Measurements from ENCODE around the gene PAFAH2.

Gene PAFAH2

DNA sequence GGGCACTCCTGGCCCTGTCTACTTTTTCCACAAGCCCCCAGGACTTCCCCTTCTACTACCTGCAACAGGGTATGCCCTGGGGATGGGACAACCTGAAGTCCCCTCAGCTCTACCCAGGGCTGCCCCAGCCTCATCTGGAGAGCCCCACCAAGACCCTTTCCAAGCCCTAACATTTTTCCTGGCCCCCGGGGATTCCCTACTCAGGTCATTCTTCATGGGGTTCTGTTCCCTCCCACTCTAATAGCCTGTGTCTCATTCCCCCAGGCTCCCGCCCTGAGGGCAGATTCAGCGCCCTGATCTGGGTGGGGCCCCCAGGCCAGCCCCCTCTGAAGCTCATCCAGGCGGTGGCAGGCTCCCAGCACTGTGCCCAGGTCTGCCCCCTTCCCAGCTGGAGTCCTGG is 33.3 kb upstream of the PAFAH2 start:
- DNase-seq (ENCODE audit: low read depth), result no peak

DNA sequence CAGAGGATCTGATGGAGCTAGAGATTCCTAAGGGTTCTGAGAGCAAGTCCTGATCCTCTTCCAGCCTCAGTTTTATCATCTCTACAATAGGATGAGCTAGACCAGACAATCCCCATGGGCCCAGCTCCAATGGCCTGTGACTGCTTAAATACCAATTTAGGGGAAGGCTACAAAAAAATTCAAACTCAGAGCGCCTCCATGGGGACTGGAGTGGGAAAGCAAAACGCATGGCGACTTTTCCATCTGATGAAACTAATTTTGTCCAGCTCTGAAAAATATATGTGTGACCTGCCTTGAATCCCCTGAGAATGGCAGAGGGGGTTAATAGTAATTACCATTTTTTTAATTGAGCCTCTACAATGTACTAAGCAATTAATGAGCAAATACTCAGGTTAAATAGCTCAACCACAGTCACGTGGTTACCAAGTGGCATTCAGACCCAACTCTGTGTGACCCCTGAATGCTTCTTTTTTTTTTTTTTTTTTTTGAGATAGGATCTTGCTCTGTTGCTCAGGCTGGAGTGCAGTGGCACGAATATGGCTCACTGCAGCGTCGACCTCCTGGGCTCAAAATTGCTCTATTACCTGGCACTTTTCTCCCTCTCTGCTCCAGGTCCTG is 32.1 kb upstream of the PAFAH2 start:
- no peak for DNase-seq (ENCODE audit: low read depth)

DNA sequence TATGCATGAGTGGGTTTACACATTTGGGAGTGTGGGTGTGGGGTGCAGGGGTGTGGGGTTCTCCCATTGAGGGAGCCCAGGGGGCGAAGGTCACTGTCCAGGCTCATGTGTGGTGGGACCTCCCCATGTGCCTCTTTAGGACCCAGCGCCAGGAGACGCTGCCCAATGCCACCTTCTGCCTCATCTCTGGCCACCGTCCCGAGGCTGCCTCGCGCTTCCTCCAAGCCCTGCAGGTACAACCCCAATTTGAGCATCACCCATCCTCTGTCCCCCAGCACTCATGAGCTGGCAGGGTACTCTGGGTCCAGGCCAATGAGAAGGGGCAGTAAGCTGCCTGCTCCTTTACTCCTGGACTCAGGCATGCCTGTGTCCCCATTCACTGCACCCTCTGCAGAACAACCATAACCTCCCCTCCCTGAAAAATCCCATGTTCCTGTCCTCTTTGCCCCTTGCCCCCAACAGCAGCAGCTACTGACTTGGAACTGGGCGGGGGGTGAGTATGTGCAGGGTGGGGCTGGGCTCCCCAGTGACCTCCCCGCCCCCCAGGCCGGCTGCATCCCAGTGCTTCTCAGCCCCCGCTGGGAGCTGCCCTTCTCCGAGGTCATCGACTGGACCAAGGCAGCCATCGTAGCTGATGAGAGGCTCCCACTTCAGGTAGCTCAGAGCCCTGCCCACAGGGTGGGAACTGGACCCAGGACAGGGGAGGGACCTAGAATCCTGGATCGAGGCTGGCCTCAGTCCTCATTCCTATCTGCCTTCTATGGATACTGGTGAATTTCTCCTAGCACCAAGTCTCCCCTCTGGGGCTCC is 31.4 kb upstream of the PAFAH2 start:
- no peak for DNase-seq (ENCODE audit: low read depth)

DNA sequence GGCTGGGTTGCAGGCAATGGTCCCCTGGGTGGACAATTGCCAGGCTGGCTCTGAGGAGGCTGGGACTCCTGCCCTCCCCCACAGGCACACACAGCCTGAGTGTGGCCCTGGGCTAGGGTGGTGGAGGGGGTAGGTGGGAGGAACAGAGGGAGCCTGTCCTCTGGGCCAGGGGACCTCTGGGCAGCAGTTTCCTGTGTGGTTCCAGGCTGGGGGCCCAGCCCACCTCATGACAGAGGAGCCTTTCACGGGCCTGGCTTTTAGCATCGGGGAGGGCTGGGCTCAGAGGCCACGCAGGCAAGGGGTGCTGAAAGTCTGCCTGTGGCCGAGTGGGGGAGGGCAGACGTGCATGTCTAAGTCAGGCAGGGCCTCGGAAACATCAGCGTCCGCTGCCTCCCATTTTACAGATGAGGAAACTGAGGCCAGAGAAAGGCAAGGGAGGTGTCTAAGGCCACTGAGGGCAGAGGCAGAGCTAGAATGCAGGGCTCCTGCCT is 30.7 kb upstream of the PAFAH2 start:
- DNase-seq (ENCODE audit: low read depth), result no peak

DNA sequence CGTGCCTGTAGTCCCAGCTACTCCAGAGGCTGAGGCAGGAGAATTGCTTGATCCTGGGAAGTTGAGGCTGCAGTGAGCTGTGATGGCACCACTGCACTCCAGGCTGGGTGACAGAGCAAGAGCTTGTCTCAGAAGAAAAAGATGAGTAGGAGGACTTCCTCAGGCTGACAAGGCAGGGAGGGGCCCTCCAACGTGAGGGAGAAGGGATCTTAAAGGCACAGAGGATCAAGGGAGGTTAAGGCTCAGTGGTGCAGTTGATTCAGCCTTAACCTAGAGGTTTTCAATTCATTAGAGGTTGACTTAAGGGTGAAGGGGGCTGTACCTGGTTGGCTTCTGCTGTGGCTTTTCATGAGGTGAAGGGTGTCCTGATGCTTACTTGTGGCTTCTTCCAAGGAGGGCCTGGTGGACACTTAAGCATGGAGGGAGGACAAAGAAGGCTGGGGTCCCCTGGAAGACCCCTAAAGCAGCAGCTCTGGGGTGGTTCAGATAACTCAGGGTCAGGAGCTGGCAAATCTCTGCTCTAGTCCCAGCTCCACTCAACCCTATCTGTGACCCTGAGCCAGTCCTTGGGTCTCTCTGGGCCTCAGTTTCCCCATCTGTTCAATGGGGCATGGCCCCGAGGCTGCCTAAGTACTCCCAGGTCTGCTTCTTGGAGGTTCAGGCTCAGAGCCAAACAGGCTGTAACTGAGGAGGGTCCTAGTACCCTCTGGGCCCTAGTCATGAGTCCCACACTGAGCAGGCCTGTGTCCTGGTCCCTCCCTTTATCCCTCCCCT is 30.0 kb upstream of the PAFAH2 start:
- DNase-seq (ENCODE audit: low read depth), result no peak

DNA sequence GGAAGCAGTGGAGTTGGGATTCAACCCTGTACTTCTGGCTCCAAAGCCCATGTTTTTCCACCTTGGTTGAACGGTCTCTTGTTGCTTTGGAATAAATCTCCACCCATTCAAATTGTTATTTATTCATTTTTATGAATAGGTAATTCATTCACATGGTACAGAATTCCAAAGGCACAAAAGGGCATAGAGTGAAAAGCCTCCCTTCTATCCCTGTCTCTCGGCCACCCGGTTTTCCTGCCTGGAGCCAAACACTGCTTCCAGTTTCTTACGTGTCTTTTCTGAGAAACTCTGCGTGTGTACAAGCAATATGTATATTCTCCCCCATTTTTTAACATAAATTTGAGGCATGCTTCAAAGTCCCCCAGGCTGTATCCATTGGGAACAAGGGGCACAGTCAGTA is 27.7 kb upstream of the PAFAH2 start:
- DNase-seq (ENCODE audit: low read depth), result no peak

DNA sequence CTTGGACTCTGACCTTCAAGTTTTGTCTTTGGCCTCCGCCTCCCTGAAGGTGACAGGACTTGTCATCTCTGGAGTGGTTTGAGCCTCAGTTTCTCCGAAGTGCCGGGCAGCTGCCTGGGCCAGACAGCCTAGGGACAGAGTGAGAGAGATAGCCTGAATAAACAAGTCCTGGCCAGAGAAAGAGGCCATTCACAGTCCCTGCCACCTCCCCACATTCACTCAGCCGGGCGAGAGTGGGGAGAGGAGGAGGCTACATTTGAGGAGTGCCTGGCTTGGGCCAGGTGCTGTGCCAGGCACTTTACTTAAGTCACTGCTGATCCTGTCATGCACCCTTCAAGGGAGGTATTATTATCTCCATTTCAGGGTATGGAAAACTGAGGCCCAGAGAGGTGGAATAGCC is 27.2 kb upstream of the PAFAH2 start:
- DNase-seq (ENCODE audit: low read depth), result no peak

DNA sequence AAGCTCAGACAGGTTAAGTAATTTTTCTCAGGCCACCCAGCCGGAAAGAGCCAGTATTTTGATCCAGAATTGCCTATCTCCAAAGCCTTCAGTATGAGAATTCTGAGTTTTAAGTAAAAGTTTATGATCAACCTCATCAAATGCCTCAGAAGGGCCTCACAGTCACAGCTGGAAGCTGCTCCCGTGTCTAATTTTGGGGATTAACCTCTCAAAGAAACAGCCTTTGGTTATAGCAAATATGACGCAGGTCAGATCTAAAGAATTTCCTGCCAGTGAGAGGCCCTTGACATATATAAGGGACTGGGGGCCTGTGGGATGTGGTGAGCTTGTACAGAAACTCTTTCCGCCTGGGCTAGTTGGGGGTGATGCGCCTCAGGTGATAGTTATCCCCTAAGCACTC is 26.0 kb upstream of the PAFAH2 start:
- no peak for DNase-seq (ENCODE audit: low read depth)

DNA sequence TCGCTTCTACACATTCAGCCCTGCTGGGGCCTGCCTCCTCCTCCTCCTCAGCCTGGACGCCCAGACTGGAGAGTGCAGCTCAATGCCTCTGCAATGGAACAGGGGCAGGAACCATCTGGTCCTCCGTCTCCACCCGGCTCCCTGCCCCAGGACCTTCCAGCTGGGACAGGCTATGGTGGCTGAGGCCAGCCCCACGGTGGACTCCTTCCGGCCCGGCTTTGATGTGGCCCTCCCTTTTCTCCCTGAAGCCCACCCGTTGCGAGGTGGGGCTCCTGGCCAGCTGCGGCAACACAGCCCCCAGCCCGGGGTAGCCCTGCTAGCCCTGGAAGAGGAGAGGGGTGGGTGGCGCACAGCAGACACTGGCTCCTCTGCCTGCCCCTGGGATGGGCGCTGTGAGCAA is 25.1 kb upstream of the PAFAH2 start:
- no peak for DNase-seq (ENCODE audit: low read depth)

DNA sequence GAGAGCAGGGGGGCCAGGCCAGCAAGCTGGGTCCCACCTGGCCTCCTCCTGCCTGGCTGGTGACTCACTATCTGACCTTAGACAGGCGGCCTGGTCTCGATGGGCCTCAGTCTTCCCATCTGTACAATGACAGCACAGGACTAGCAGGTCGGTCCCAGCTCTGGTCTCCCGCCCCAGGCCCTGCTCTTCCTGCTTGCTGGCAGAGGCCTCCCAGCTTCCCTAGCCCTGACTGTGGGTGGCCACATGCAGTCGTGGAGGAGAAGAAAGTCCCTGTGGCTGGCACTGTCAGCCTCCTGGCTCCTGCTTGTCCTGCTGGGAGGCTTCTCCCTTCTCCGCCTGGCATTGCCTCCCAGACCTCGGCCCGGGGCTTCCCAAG is 24.5 kb upstream of the PAFAH2 start:
- DNase-seq (ENCODE audit: low read depth), result no peak

DNA sequence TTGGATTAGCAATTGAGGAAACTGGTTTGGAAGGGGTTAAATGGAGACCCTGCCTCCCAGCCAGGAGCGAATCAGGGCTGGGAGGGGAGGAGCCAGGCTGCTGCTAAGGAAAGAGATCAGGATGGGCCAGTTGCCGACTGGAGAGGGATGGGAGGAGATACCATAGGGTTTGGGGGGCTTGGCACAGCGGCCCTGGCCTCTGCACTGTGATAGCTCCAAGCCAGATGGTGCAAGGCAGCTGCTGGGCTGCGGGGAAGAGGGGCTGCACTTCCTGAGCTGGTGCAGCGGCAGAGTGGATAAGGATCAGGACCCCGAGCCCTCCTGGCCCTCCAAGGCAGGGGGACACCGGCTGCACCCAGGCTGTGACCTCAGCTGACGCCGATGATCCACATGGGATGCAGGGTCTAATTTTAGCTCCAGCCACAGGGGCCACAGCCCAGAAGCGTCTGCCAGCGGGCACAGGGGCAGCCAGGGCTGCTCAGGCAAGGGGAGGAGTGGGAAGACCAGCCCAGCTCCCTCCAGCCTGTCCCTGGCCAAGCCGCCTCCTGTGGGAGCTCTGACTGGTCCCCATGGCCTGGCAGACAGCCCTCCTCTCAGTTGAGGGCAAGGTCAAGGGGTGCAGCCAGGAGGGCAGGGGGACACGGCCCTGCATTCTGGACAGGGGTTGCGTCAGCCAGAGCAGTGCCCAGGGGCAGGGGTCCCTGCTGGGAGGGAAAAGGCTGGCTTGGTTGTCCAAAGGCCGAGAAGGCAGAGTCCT is 24.0 kb upstream of the PAFAH2 start, which contains the start of gene EXTL1:
TSS of gene EXTL1 (plus strand) at position 129 of the 757 bp plus-strand sequence. CDS start 872 bp downstream, outside the sequence.
- DNase-seq (ENCODE audit: low read depth), result no peak

DNA sequence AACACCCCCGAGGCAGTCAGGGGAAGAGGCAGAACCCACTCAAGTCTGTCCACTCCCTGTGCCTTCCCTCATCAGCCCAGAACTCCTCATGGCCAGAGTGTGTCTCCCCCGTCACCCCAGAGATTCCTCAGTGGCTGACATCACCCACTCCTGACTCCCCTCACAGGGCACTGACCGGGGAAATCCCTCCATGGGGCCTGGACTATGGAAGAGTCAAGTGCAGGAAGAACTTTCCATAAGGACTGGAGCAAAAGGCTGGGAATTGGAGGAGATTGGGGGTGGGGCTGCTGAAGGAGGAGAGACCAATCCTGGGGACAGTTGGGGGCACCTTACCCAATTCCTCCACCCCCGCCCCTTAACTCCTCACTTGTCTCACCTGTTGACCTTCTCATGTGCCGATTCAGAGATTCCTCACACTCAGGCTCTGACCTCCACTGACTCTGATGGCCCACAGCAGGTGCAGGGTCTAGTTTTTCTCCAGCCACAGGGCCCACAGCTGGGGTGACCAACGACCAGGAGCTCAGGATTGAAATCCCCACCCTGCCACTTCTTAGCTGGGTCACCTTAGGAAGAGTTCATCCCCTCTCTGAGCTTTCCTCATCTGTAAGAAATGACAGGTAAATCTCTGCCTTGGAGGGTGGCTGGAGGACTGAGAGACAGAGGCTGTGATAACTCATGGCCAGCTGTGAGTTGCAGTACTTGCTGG is 23.2 kb upstream of the PAFAH2 start:
- no peak for DNase-seq (ENCODE audit: low read depth)

DNA sequence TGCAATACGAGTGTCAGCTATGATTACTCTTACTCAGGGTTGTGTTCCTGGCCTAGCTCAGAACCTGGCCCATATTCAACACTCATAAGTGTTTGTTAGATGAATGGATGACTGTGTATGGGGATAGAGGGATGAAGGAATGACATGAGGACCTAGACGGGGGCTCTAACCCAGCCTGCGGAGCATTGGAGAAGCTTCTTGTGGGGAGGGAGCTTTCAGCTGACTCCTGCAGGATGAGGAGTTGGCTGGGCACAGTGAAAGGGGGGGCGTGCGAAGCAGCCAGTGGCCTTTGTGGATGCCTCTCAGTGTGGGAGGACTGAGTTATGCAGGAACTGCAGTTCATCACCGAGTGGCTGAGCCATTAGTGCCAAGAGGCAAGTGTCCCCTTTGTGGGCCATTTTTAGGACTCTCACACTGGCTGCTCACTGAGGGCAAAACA is 22.5 kb upstream of the PAFAH2 start:
- DNase-seq (ENCODE audit: low read depth), result no peak

DNA sequence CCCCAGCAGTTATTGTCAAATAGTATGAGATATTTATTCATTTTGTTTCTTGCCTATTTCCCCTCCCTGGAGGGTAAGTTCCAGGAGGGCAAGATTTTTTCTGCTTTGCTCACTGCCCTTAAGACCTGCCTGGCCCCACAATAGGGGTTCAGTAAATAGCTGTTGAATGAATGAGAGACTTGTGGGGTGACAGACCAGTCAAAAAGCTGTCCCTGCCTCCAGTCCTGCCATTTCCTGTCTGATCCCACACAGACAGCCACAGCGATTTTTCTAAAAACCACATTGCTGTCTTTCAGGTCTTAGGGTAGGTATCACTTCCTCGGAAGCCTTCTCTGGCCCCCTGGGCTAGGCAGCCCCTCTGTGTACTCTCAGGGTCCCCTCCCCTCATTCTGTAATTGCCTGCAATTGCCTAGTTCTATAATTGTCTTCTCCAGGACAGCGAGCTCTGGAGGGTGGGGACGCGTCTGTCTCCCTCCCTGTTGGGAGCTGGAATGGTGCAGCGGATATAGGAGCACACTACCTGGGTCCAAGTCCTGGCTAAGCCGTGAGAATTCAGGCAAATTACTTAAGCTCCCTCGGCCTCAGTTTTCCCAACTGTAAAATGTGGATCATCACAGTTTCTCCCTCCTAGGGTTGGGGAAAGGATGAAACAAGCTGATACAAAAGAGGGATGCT is 21.9 kb upstream of the PAFAH2 start:
- DNase-seq (ENCODE audit: low read depth), result no peak

DNA sequence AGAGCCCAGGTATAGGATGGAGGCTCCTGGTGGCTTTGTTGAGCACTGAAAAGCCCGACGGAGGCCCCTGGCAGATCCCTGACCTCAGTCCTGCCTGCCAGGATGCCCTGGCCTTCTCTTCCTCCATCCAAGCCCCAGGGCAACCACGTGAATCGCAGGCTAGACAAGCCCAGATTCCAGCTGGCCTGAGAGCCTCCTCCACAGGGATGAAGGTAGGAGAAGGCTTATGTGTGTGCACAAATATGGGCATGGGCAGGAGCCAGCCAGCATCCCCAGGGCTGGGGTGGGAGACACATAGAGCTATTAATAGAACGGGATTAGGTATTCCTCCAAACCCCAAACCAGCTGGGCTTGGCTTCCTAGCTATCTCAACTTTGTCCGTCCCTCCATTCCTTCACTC is 19.7 kb upstream of the PAFAH2 start:
- DNase-seq (ENCODE audit: low read depth), result no peak

DNA sequence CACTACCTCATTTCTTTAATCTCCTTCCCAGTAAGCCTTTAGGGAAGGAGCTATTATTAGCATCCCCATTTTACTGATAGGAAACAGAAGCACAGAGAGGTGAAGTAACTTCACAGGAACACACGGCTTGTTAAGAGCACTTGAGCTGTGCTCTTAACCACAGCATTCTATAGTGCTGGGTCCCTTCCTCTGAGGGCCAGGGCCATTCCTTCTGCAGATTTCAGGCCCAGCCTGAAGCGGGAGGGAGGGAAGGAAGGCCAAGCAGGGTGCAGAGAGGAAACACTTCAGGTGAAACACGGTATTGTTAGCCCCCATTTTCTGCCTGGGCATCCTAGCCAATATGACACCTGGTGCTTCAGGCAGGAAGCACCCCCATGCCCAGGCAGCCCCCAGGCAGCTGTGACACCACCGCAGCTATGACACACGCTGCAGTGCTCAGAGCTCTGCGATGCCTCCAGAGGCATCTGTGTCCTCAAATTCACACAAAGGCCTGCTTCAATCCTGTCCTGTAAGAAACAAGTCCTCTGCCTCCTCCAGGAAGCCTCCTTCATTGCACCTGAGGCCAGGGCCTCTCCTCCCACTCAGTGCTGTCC is 19.2 kb upstream of the PAFAH2 start:
- DNase-seq (ENCODE audit: low read depth), result no peak

DNA sequence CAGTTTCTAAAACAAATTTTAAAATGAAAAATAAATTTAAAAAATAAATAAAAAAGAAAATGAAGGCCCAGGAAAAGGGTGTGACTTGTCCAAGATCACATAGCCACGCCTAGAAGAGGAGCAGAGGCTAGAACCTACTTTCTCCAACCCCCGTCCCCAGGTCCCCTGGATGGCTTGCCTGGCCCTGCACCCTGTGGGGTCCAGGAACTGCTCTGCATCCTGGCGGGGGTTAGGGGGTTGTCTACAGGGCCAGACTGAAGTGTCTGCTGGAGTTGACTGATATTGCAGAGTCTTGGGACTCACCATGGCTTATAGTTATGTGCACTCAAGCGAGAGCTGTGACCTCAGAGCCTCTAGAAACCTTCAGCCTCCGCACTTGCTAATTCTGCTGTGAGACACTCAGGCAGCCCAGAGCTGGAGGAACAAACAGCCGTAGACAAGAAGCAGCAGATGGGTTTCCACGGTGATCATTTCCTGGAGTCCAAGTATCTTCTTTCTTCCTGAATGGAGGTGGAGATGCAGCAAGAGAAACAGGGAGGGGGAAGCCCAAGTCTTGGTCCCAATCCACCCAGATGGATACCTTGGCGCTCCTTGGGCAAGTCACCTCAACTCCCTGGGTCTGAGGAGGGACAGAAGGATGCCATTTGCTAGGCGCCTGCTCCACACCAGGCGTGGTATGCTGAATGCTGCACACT is 18.5 kb upstream of the PAFAH2 start:
- no peak for DNase-seq (ENCODE audit: low read depth)

DNA sequence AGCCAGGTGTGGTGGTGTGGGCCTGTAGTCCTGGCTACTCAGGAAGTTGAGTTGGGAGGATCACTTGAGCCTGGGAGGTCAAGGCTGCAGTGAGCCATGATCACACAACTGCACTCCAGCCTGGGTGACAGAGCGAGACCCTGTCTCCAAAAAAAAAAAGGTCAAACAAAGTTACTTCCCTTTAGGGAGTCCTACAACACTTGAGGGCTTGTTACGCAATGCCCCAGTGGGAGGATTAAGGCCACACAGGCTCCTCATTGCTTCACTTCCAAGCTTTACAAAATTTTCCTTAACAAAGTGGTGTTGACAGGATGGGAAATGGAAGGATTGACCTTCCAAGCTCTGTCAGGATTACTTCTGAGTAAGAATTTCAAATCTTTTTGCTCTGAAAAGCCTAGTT is 17.5 kb upstream of the PAFAH2 start:
- no peak for DNase-seq (ENCODE audit: low read depth)

DNA sequence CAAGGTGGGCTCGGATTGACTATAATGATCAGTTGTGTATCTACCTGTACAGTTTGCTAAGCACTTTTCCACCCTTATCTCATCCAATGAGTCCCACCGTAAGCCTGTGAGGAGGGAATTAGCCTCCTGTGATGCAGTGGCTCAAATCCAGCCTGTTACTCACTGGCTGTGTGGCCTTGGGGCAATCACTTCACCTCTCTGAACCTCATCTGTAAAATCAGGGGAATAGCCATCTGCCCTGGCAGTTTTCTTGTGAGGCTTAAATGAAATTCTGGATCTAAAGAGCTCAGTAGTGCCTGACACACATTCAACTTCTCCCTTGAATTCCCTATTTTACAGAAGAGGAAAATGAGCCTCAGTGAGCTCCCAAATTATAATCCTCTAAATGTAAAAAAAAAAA is 16.3 kb upstream of the PAFAH2 start:
- no peak for DNase-seq (ENCODE audit: low read depth)

DNA sequence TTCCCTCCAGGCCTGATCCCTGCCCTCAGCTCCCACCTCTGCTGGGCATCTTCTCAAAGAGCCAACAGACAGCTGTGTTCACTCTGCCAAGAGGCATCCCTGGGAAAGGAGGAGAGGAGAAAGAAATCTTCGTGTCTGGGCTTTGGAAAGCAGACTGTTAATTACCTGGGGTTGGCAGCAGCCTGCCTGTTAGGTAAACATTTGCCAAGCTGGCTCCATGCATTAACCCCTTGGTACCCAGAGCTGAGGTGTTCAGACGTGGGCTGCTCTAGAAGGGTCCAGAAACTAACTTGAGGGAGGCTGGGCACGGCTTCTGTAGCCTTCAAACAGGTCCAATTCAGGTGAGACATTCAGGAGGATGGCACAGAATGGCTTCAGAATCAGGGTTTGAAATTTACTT is 15.0 kb upstream of the PAFAH2 start:
- DNase-seq (ENCODE audit: low read depth), result no peak

All from stimulated activated CD8-positive, alpha-beta memory T cell treated with anti-CD3 and anti-CD28 coated beads, Interleukin-12 subunit alpha, Interleukin-12 subunit beta, amount 100 ng/mL, for 1 hour (primary cell).